Measurements from ENCODE around the gene RAP1B. TPM values are rescaled to one million over a fixed set of nuclear protein-coding genes. Genes with fewer than 3 reads are reported as not detected.

The RAP1B gene
- total and polyA plus RNA-seq, 9 of the 15 experiments (the other 6 are each of a cell fraction or from before 2014, with no cell fraction given) = 107 to 309 (median 170) TPM

GRCh38 chr12:68627673-68628319, 17.1 kb downstream of the RAP1B start:
- peaks cover 6% of the 10 kb centered on the region for H3K9me1 ChIP-seq (ENCODE audit: control insufficient read depth, insufficient read depth, low read length)
- DNase-seq (ENCODE audit: extremely low read depth in 1 of 4, low spot score in 3 of 4) (no peak), FAIRE-seq (no peak), ATAC-seq (no peak)
- BruUV-seq (replicated peaks) = no TSS peak
- no peak overlapping the region for H3K9ac ChIP-seq (ENCODE audit: insufficient read depth in 1 of 2, low read depth in 2 of 2, low read length in 2 of 2)
- no peak overlapping the region for H3K4me3 ChIP-seq
- H2AFZ ChIP-seq (ENCODE audit: low read depth, low read length) = no peak overlapping the region
- H3K36me3 ChIP-seq (ENCODE audit: control insufficient read depth, insufficient read depth, low read length) = peaks cover 67% of the 10 kb centered on the region
- no peak overlapping the region for H3K27ac ChIP-seq (ENCODE audit: extremely low read depth, low read depth, low read length)
- H3K4me1 ChIP-seq (replicated peaks in 1 of 2; ENCODE audit: control insufficient read depth in 2 of 2, insufficient read depth in 2 of 2, low read length in 2 of 2) = peaks cover 0 to 2% of the 10 kb centered on the region in 2 experiments; a peak in 1 of 5 replicates
- H3K9me3 ChIP-seq (replicated peaks; ENCODE audit: control insufficient read depth, insufficient read depth, low read depth, low read length) = peaks cover 13% of the 10 kb centered on the region
- CTCF ChIA-PET (ENCODE audit: low intra/inter-chr PET ratio) = no interaction called here
- H3K4me2 ChIP-seq (ENCODE audit: insufficient read depth, low read length) = no peak overlapping the region
- intact Hi-C loops (cut with micrococcal nuclease) = no loop called here
- H4K20me1 ChIP-seq (replicated peaks; ENCODE audit: control insufficient read depth, insufficient read depth, low read length) = peaks cover 22% of the 10 kb centered on the region; the same call in 1 of the 2 replicates
- POLR2A ChIA-PET = interaction anchor here (0.6 to 1.9 kb wide), 3 partner anchors 14 to 404 kb away, joined by 3 to 6 read pairs (median 4); no protein-coding TSS in a partner anchor
- WGBS (ENCODE audit: insufficient coverage, low coverage, missing lambda C conversion rate) = 100% methylated on average over 3 of the region's 3 CpGs
- in situ Hi-C loops (cut with MboI) = no loop called here
- H3K27me3 ChIP-seq (ENCODE audit: control insufficient read depth in 2 of 2, insufficient read depth in 2 of 2, low read length in 2 of 2) = no peaks in the 10 kb centered on the region
- H3K79me2 ChIP-seq (ENCODE audit: control insufficient read depth, insufficient read depth, low read length) = peaks cover 100% of the 10 kb centered on the region
- TF ChIP-seq BCOR (IDR thresholded peaks at IDR 0.05) (peak; percentile 45; the same call in 1 of the 2 replicates), CC2D1A (IDR thresholded peaks at IDR 0.05) (0 out of 2 replicates have a peak, but pooled peaks have one; percentile 20), GTF2B (IDR thresholded peaks at IDR 0.05; ENCODE audit: extremely low read depth, insufficient read length) (no peak), UBTF (IDR thresholded peaks at IDR 0.05; ENCODE audit: borderline replicate concordance in 1 of 2, low read depth in 2 of 2, low read length in 2 of 2) (no peak), CBX5 (IDR thresholded peaks at IDR 0.05; ENCODE audit: borderline replicate concordance, low read depth) (0 out of 2 replicates have a peak, but pooled peaks have one; percentile 50), ZFX (CRISPR knock-in tag; IDR thresholded peaks at IDR 0.05) (no peak), MCM7 (IDR thresholded peaks at IDR 0.05) (no peak), CBFA2T2 (conservative IDR thresholded peaks at IDR 0.05) (no peak), JUND (IDR thresholded peaks at IDR 0.05; ENCODE audit: borderline replicate concordance, low read depth, low read length) (no peak), JUND (tag; IDR thresholded peaks at IDR 0.05; ENCODE audit: borderline replicate concordance, low read depth, low read length) (no peak), TRIM28 (IDR thresholded peaks at IDR 0.05) (peak; percentile 58; the same call in 1 of the 2 replicates), NR2F6 (CRISPR knock-in tag; IDR thresholded peaks at IDR 0.05) (no peak), CBX3 (IDR thresholded peaks at IDR 0.05; ENCODE audit: borderline replicate concordance in 1 of 2, low read length in 2 of 2) (peak in 1 of 2 experiments; percentile 84; a peak in 2 of 3 replicates), ZNF121 (CRISPR knock-in tag; conservative IDR thresholded peaks at IDR 0.05) (peak; percentile 92), TRIM24 (IDR thresholded peaks at IDR 0.05) (peak in 1 of 2 experiments; percentile 39; a peak in 1 of 4 replicates), FOSL1 (tag; conservative IDR thresholded peaks at IDR 0.05) (no peak), CBX1 (IDR thresholded peaks at IDR 0.05; ENCODE audit: low read depth) (peak; percentile 51; the same call in 1 of the 2 replicates), KDM1A (IDR thresholded peaks at IDR 0.05) (0 out of 4 replicates have a peak, but pooled peaks of 1 of the 2 experiments have one; percentile 5), SUPT5H (IDR thresholded peaks at IDR 0.05) (0 out of 2 replicates have a peak, but pooled peaks have one; percentile 21), RBM25 (IDR thresholded peaks at IDR 0.05; ENCODE audit: low read depth, low read length, severe bottlenecking) (peak; percentile 73)
- TF ChIP-seq, protein P1, sequence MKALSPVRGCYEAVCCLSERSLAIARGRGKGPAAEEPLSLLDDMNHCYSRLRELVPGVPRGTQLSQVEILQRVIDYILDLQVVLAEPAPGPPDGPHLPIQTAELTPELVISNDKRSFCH (CRISPR knock-in tag; IDR thresholded peaks at IDR 0.05) = no peak
- TF ChIP-seq, protein P1 (tag; IDR thresholded peaks at IDR 0.05) = no peak

Measured in K562 (cell line).